ENCODE measurements around the gene OR6N1.

The OR6N1 gene

GRCh38 chr1:158735848-158736247 is 36.1 kb downstream of the OR6N1 start:
- no peak for DNase-seq

GRCh38 chr1:158732524-158732923 is 39.5 kb downstream of the OR6N1 start:
- no peak for DNase-seq

DNA sequence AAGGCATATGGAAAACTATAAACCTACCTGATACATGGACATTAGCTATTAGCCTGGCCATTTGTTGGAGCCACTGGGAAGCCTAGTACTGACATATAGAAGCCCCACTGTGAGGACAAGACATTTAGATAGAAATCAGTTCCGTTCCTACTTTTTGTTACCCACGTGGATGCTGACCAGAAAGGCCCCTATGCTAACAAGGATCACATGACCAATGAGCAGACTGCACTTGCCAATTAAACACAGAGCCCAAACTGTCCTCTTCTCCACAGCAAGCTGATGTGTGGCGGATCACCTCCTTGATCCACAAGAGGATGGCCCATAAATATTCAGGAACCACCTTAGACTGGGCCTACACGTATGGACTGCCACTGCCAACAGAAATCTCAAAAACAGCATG is 40.3 kb downstream of the OR6N1 start:
- no peak for DNase-seq

DNA sequence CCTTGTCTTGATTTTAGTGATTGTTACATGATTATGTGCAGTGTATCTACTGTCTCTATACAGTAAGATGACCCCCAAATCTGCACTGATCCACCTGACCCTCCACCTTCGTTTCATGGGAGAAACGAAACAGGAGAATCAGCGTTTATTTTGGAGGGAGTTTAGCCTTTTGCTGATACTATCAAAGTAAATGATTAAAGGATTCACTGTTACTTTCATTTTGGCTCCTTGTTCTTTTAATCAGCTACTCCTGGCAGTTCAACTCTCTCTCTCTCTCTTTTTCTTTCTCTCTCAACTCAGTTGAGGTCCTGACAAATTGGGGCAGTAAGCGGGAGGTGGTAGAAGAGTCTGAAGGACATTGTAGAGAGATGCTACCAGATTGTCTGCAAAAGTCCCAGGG is 41.5 kb downstream of the OR6N1 start:
- no peak for DNase-seq

GRCh38 chr1:158728510-158729225 is 43.3 kb downstream of the OR6N1 start:
- DNase-seq, result no peak

- no peak for DNase-seq
These were observed 47.6 kb downstream of the OR6N1 start for GRCh38 chr1:158724442-158724841.

DNA sequence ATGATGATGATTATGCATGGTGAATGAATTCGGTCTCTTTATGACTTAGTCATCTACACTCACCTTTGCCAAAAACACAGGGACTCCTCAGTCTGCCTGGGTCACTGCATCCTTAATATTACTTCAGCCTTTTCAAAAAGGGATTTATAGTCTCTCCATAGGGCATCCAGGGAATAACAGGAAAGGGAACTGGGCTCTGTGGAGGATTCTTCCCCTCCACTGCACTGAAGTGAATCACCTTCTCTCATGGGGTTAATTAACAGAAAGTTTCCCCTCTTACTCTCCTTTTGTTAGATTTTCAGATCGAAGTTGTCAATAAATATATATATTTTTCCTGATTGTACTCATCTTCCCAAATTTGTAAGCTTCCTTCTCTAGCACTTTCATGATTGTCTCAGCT is 51.4 kb downstream of the OR6N1 start, which contains the start of gene OR6K3:
TSS of gene OR6K3 (minus strand) at position 101 of the 400 bp plus-strand sequence. CDS start 2,605 bp downstream, outside the sequence.
- no peak for DNase-seq

DNA sequence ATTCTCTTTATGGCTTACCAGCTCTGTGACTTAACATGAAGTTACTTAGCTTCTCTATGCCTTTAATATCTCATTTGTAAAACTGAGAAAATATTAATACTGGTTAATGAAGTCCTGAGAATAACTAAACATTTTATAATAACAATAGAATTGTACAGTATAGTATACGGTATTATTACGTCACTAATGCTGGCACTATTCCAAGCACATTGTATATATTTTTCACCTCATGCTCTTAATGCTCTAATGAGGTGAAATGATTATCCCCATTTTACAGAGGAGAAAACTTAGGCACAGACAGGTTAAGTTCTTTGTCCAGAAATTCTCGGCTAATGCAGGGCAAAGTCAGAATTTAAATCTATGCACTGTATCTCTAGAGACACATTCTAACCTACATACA is 52.3 kb downstream of the OR6N1 start:
- DNase-seq, result no peak

DNA sequence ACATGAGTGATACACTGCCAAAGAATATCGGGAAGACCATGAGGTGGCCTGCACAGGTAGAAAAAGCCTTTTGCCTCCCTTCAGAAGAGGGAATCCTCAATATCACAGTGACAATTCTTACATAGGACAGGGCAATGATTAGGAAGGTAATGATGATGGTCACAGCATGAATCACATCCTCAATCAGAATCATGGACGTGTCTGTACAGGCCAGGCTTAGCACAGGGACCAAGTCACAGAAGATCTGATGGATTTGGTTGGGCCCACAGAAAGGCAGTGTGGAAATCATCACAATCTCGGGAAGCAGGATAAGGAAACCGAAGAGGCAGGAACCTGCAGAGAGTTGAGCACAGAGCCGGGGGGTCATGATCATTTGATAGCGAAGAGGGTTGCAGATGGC is 54.7 kb downstream of the OR6N1 start:
- no peak for DNase-seq

GRCh38 chr1:158716335-158716734 is 55.7 kb downstream of the OR6N1 start:
- DNase-seq, result no peak

- no peak for DNase-seq
These were observed 57.2 kb downstream of the OR6N1 start for GRCh38 chr1:158714754-158715153.

Measured in activated CD4-positive, alpha-beta T cell treated with anti-CD3 and anti-CD28 coated beads, Interleukin-2, amount 50 U/mL, for 48 hours (primary cell).